ENCODE measurements around the gene PPIL1. TPM values are rescaled to one million over a fixed set of nuclear protein-coding genes. Genes with fewer than 3 reads are reported as not detected.

The PPIL1 gene
- total RNA-seq, 4 donors from 2014 or later, result 6.0 to 14.0 (median 6.4) TPM

DNA sequence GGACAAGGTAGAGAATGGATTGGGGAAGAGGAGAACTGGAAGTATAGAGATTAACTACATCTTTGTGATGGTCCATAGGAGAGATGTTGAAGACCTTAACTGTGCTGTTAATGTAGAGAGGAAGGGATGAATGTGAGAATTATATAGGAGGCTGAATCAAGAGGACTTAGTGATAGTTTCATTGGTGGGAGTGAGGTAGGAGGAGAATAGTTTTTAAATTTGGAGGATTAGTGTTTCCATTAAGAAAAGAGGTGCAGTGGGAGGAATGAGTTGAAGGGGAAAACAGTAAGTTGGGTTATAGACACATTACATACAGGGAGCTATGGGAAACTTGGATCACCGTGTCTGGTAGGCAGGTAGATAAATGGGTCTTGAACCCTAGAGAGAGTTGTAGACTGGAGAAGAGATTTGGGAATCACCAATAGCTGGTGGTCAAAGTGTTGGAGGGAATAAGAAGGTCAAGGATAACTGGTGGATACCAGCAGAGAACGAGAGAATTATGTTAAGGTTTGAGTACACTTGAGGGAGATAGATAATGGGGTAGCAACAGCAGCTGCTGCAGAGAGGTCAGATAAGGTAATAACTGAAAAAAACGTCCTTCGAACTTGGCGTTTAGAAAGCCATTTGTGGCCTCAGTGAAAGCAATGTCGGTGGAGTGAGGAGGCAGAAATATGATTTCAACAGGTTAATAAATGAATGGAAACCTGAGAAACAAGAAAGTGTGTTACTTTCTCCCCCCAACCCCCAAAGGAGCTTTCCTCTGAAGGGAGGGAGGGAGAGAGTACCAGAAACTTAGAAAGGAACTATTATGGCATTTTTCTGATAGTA lies 14.3 kb upstream of the PPIL1 start:
- no peak overlapping the region for H3K4me3 ChIP-seq
- no peaks in the 10 kb centered on the region for H3K36me3 ChIP-seq
- H3K27me3 ChIP-seq, result no peaks in the 10 kb centered on the region
- H3K27ac ChIP-seq, result no peak overlapping the region
- DNase-seq, result no peak
- H3K4me1 ChIP-seq, result peaks cover 0 to 3% (median 0%) of the 10 kb centered on the region in 4 donors
- H3K9me3 ChIP-seq, result no peaks in the 10 kb centered on the region
- TF ChIP-seq, protein P1, sequence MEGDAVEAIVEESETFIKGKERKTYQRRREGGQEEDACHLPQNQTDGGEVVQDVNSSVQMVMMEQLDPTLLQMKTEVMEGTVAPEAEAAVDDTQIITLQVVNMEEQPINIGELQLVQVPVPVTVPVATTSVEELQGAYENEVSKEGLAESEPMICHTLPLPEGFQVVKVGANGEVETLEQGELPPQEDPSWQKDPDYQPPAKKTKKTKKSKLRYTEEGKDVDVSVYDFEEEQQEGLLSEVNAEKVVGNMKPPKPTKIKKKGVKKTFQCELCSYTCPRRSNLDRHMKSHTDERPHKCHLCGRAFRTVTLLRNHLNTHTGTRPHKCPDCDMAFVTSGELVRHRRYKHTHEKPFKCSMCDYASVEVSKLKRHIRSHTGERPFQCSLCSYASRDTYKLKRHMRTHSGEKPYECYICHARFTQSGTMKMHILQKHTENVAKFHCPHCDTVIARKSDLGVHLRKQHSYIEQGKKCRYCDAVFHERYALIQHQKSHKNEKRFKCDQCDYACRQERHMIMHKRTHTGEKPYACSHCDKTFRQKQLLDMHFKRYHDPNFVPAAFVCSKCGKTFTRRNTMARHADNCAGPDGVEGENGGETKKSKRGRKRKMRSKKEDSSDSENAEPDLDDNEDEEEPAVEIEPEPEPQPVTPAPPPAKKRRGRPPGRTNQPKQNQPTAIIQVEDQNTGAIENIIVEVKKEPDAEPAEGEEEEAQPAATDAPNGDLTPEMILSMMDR (IDR thresholded peaks at IDR 0.05), result no peak
- no peak for TF ChIP-seq POLR2A (IDR thresholded peaks at IDR 0.05)

GRCh38 chr6:36888115-36888643 lies 13.6 kb upstream of the PPIL1 start:
- Histone ChIP-seq H3K4me1 (peaks cover 0 to 3% (median 0%) of the 10 kb centered on the region in 4 donors), H3K4me3 (no peak overlapping the region), H3K36me3 (no peaks in the 10 kb centered on the region), H3K27ac (no peak overlapping the region), H3K9me3 (no peaks in the 10 kb centered on the region), H3K27me3 (no peaks in the 10 kb centered on the region)
- TF ChIP-seq, protein P1 (IDR thresholded peaks at IDR 0.05), result no peak
- no peak for TF ChIP-seq POLR2A (IDR thresholded peaks at IDR 0.05)
- no peak for DNase-seq

DNA sequence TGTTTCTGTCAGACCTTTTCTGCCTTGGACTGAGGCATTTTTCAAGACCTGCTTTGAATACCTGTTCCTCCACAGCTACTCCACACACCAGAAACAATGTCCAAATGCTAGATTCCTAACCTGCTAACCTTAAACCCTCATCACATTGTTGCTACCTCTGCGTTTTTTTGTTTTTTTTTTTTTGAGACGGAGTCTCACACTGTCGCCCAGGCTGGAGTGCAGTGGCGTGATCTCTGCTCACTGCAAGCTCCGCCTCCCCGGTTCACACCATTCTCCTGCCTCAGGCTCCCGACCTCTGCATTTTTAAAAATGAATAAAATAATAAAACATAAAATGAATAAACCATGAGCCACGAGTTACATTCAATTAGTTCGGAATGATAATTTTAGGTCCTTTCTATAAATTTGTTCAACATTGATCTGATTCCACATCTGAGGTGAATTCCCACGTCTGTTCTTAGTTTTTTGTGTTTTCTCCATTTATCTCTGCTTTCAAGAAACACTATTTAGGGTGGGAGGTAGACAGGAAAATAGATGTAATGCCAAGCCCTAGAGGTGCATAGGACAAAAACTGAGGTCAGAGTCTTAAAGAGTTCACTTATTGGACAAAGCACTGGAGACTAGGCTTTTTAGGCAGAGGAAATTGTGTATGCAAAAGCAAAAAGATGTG lies 12.5 kb upstream of the PPIL1 start:
- Histone ChIP-seq H3K36me3 (no peaks in the 10 kb centered on the region), H3K4me3 (peak overlapping the region in 1 of 4 donors; percentile 80), H3K27ac (no peak overlapping the region), H3K9me3 (no peaks in the 10 kb centered on the region), H3K27me3 (no peaks in the 10 kb centered on the region), H3K4me1 (peaks cover 0 to 3% (median 0%) of the 10 kb centered on the region in 4 donors)
- no peak for TF ChIP-seq POLR2A (IDR thresholded peaks at IDR 0.05)
- TF ChIP-seq, protein P1 (IDR thresholded peaks at IDR 0.05), result no peak
- DNase-seq, result no peak

DNA sequence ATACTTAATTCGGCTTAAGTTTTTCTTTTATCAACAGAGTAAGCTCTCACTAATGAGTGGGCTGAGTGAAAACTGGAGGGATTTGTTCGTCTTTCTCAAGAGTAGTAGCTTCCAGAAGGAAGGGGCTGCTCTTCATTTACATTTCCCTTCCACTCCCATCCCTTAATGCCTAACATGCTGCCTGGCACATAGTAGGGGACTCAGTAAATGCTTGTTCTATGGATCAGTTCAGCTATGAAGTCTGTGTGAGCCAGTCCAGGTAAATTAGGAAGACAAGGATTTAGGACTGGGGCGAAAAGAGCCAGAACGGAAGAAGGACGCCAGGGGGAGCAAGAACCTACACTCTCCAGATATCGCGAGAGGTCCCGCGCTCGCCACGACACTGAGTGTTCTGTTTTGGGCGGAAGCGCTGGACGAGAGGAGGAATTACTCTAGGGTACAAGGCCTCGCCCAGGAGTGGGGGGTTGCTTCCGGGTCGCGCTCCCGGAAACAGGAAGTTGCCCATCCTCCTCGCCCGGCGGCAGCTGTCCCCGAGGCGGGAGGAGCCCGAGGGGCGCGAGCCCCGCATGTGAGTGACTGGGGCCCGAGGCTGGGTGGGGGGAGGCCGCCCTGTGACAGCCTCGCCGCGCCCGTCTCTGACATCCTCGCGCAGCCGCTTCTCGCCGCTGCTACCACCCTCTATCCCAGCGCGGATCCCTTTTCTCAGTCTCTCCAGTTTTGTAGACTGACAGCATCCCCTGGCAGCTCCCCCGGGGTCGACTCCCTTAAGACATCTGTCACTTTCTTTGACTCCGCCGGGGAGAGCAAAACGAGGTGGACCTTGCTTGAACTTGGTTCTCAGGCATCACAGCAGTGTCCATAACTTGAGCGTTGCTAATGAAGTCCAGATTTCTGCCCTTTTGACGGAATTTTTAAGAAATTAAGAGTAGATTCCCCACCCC lies 11.1 kb upstream of the PPIL1 start, which contains the start of gene C6orf89:
TSS of gene C6orf89 (plus strand) at position 492 of the 941 bp plus-strand sequence. CDS start 13,493 bp downstream, outside the sequence.
- Histone ChIP-seq H3K4me3 (peak within 1 kb of the TSS; percentile 70 to 80 (median 74)), H3K27me3 (no peaks in the 10 kb centered on the region), H3K36me3 (no peaks in the 10 kb centered on the region), H3K9me3 (no peaks in the 10 kb centered on the region), H3K4me1 (peaks cover 0 to 3% (median 0%) of the 10 kb centered on the region in 4 donors), H3K27ac (peak within 1 kb of the TSS; percentile 77 to 82 (median 80))
- peak; percentile 95 to 99 (median 99) for DNase-seq
- TF ChIP-seq, protein P1 (IDR thresholded peaks at IDR 0.05), result peak; percentile 88 to 96 (median 92)
- TF ChIP-seq POLR2A (IDR thresholded peaks at IDR 0.05), result peak; percentile 72 to 78

GRCh38 chr6:36884610-36885009 lies 10.0 kb upstream of the PPIL1 start:
- DNase-seq, result no peak
- no peak for TF ChIP-seq POLR2A (IDR thresholded peaks at IDR 0.05)
- TF ChIP-seq, protein P1 (IDR thresholded peaks at IDR 0.05), result no peak
- no peak overlapping the region for H3K27ac ChIP-seq
- H3K4me3 ChIP-seq, result no peak overlapping the region
- no peaks in the 10 kb centered on the region for H3K9me3 ChIP-seq
- H3K4me1 ChIP-seq, result peaks cover 0 to 3% (median 0%) of the 10 kb centered on the region in 4 donors
- H3K36me3 ChIP-seq, result no peaks in the 10 kb centered on the region
- no peaks in the 10 kb centered on the region for H3K27me3 ChIP-seq

Data from Peyer's patch (tissue), 4 donors.